Liver (tissue), 9 donors: ENCODE data around the gene FNBP1. TPM values are rescaled to one million over a fixed set of nuclear protein-coding genes. Genes with fewer than 3 reads are reported as not detected.

Experiments
- DNase-seq: peaks from one replicate; pipeline ENCODE4 v3.0.0-alpha.2; 2017; ENCODE audit warnings: low spot score
- H3K27ac ChIP-seq, 2 donors: one replicate each; pipeline ENCODE4 v1.7.0; 2013; ENCODE audit warnings: inconsistent platforms in 2 of 2, low read length in 2 of 2, control low read depth in 1 of 2, low read depth in 1 of 2, mild to moderate bottlenecking in 1 of 2
- H3K27me3 ChIP-seq, 4 donors: one replicate each; pipeline versions ENCODE4 v1.6.1 to v1.7.0; 2013; ENCODE audit warnings: low read length in 3 of 4, inconsistent platforms in 1 of 4, mild to moderate bottlenecking in 1 of 4, moderate library complexity in 1 of 4; ENCODE audit not compliant: control insufficient read depth in 4 of 4, insufficient read depth in 4 of 4
- H3K36me3 ChIP-seq, 4 donors: one replicate each; pipeline versions ENCODE4 v1.6.1 to v1.7.0; 2013; ENCODE audit warnings: low read length in 3 of 4, mild to moderate bottlenecking in 3 of 4, low read depth in 1 of 4, moderate library complexity in 1 of 4; ENCODE audit not compliant: control insufficient read depth in 4 of 4, insufficient read depth in 3 of 4
- H3K4me1 ChIP-seq, 4 donors: one replicate each; pipeline versions ENCODE4 v1.6.1 to v1.7.0; 2013; ENCODE audit warnings: low read length in 3 of 4, mild to moderate bottlenecking in 3 of 4, moderate library complexity in 1 of 4; ENCODE audit not compliant: control insufficient read depth in 4 of 4, insufficient read depth in 4 of 4
- H3K4me3 ChIP-seq, 3 donors: one replicate each; pipeline versions ENCODE4 v1.6.1 to v1.7.0; 2013; ENCODE audit warnings: low read length in 3 of 3, control low read depth in 1 of 3, low read depth in 1 of 3, mild to moderate bottlenecking in 1 of 3
- H3K9ac ChIP-seq, 2 donors: one replicate each; pipeline ENCODE4 v1.7.0; 2013; ENCODE audit warnings: low read length in 2 of 2, mild to moderate bottlenecking in 2 of 2, moderate library complexity in 2 of 2, control low read depth in 1 of 2, low read depth in 1 of 2
- H3K9me3 ChIP-seq, 4 donors: one replicate each; pipeline versions ENCODE4 v1.6.1 to v1.7.0; 2013; ENCODE audit warnings: low read length in 3 of 4; ENCODE audit not compliant: control insufficient read depth in 4 of 4
- CTCF ChIP-seq: fragments of 150-350 bp; IDR thresholded peaks from 2 replicates; pipeline ENCODE4 v1.5.1; 2017; ENCODE audit warnings: improper control_type of control experiment, low read depth, low read length; ENCODE audit not compliant: missing input control
- EGR1 ChIP-seq, 2 donors: IDR thresholded peaks; 2 replicates each; pipeline ENCODE4 v1.6.1; 2016 to 2018; ENCODE audit warnings: antibody characterized with exemption in 2 of 2, low read depth in 2 of 2
- FOXA2 ChIP-seq: IDR thresholded peaks from 2 replicates; pipeline ENCODE4 v1.6.1; 2016; ENCODE audit warnings: antibody characterized with exemption
- GABPA ChIP-seq, 2 donors: IDR thresholded peaks in 1 of 2; conservative IDR thresholded peaks in 1 of 2; 2 replicates each; pipeline ENCODE4 v1.6.1; 2016; ENCODE audit warnings: antibody characterized with exemption in 2 of 2, mild to moderate bottlenecking in 1 of 2, moderate library complexity in 1 of 2
- HNF4A ChIP-seq, 2 donors: conservative IDR thresholded peaks; 2 replicates each; pipeline ENCODE4 v1.6.1; 2016; ENCODE audit warnings: antibody characterized with exemption in 2 of 2, mild to moderate bottlenecking in 2 of 2
- HNF4G ChIP-seq: IDR thresholded peaks from 2 replicates; pipeline ENCODE4 v1.6.1; 2016; ENCODE audit warnings: antibody characterized with exemption
- JUND ChIP-seq, 2 donors: IDR thresholded peaks; 2 replicates each; pipeline ENCODE4 v1.6.1; 2016; ENCODE audit warnings: antibody characterized with exemption in 2 of 2
- NR2F2 ChIP-seq: IDR thresholded peaks from 2 replicates; pipeline ENCODE4 v1.6.1; 2016; ENCODE audit warnings: antibody characterized with exemption
- RAD21 ChIP-seq, 2 donors: IDR thresholded peaks; 2 replicates each; pipeline ENCODE4 v1.6.1; 2016; ENCODE audit warnings: antibody characterized with exemption in 2 of 2, mild to moderate bottlenecking in 2 of 2
- RXRA ChIP-seq, 2 donors: IDR thresholded peaks; 2 replicates each; pipeline ENCODE4 v1.6.1; 2017 to 2018; ENCODE audit warnings: antibody characterized with exemption in 2 of 2, mild to moderate bottlenecking in 1 of 2
- SP1 ChIP-seq: IDR thresholded peaks from 2 replicates; pipeline ENCODE4 v1.6.1; 2018; ENCODE audit warnings: antibody characterized with exemption, mild to moderate bottlenecking
- TAF1 ChIP-seq: conservative IDR thresholded peaks from 2 replicates; pipeline ENCODE4 v1.6.1; 2016; ENCODE audit warnings: antibody characterized with exemption, mild to moderate bottlenecking
- YY1 ChIP-seq: IDR thresholded peaks from 2 replicates; pipeline ENCODE4 v1.6.1; 2016; ENCODE audit warnings: antibody characterized with exemption, mild to moderate bottlenecking
- WGBS: extraction: QIAGEN DNeasy Blood & Tissue Kit; methylation state at CpG from one replicate; pipeline ENCODE4 v1.1.7; 2013; 5-methylcytosine and 5-hydroxymethylcytosine counted together
- polyA plus RNA-seq, 2 donors: library from polyadenylated mRNA; stranded (reverse) in 1 of 2; unstranded in 1 of 2; fragments of 200-250 nt in 1 of 2; fragments of >200 nt in 1 of 2; fragmentation: Nextera tagmentation in 1 of 2; extraction: Ambion mirVana in 1 of 2; gene quantifications; one replicate each; pipeline versions ENCODE4 v1.2.1 to v1.2.3, GENCODE V29; 2013 to 2015
- total RNA-seq, 2 donors: library from RNA; depleted of rRNA; stranded (reverse); fragments of >200 nt; gene quantifications; one replicate each; pipeline ENCODE4 v1.2.3, GENCODE V29; 2014
- TF ChIP-seq, protein P1 (sequence below): IDR thresholded peaks from 2 replicates; pipeline ENCODE4 v1.6.1; 2016; ENCODE audit warnings: antibody characterized with exemption
- TF ChIP-seq, protein P2 (sequence below): IDR thresholded peaks from 2 replicates; pipeline ENCODE4 v1.6.1; 2016; ENCODE audit warnings: antibody characterized with exemption, mild to moderate bottlenecking
- TF ChIP-seq, protein P3 (sequence below): IDR thresholded peaks from 2 replicates; pipeline ENCODE4 v1.6.1; 2016; ENCODE audit warnings: antibody characterized with exemption
- donor health status: healthy.
- donor health status: healthy.
- donor health status: healthy.
- donor health status: healthy.
- donor health status: healthy.

The FNBP1 gene
- total and polyA plus RNA-seq, 4 donors = 6.6 to 15.6 (median 12.3) TPM

DNA sequence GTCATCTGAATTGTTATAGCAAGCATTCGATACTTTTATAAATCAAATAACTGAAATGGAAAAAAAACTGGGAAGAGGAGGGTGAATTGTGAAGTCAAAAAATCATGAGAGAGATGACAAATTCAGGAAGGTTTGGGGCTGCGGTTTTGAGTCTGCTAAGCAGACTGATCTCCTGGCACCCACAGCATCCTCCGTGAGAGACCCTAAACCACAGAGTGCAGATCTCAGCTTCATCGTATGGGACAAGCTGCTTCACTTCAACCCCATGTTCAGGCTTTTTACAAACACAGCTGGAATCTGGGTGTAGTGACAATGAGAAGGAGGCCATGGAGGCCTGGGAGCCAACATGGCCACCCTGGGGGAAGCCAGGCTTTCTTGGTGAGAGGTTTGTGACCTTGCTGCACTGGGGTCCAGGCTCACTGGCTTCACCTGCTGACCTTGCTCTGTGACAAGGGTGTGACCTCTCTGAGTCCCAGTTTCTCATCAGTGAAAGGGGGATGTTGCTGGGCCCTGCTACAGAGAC, 188.3 kb downstream of the FNBP1 start:
- 89% methylated on average over 4 of the region's 4 CpGs for WGBS
- DNase-seq = no peak
- TF ChIP-seq RXRA (IDR thresholded peaks at IDR 0.05) = no peak
- TF ChIP-seq CTCF = no peak
- TF ChIP-seq, protein P1, sequence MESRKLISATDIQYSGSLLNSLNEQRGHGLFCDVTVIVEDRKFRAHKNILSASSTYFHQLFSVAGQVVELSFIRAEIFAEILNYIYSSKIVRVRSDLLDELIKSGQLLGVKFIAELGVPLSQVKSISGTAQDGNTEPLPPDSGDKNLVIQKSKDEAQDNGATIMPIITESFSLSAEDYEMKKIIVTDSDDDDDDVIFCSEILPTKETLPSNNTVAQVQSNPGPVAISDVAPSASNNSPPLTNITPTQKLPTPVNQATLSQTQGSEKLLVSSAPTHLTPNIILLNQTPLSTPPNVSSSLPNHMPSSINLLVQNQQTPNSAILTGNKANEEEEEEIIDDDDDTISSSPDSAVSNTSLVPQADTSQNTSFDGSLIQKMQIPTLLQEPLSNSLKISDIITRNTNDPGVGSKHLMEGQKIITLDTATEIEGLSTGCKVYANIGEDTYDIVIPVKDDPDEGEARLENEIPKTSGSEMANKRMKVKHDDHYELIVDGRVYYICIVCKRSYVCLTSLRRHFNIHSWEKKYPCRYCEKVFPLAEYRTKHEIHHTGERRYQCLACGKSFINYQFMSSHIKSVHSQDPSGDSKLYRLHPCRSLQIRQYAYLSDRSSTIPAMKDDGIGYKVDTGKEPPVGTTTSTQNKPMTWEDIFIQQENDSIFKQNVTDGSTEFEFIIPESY = no peak
- no peak for TF ChIP-seq NR2F2
- TF ChIP-seq RAD21 (IDR thresholded peaks at IDR 0.05) = no peak
- no peaks in the 10 kb centered on the region for H3K9me3 ChIP-seq
- H3K4me1 ChIP-seq = no peaks in the 10 kb centered on the region
- H3K9ac ChIP-seq = no peak overlapping the region
- H3K4me3 ChIP-seq = no peak overlapping the region
- H3K36me3 ChIP-seq = peaks cover 12 to 67% (median 32%) of the 10 kb centered on the region in 4 donors
- no peaks in the 10 kb centered on the region for H3K27me3 ChIP-seq
- no peak overlapping the region for H3K27ac ChIP-seq

- no peaks in the 10 kb centered on the region for H3K27me3 ChIP-seq
- 58% methylated on average over 3 of the region's 3 CpGs for WGBS
- H3K4me3 ChIP-seq = no peak overlapping the region
- H3K9me3 ChIP-seq = no peaks in the 10 kb centered on the region
- DNase-seq = peak; percentile 20
- H3K36me3 ChIP-seq = peaks cover 9 to 63% (median 29%) of the 10 kb centered on the region in 4 donors
- TF ChIP-seq HNF4A (conservative IDR thresholded peaks at IDR 0.05) (no peak), YY1 (no peak), RXRA (IDR thresholded peaks at IDR 0.05) (no peak), EGR1 (IDR thresholded peaks at IDR 0.05; ENCODE audit: low read depth in 2 of 2) (no peak), FOXA2 (no peak), GABPA (IDR thresholded peaks at IDR 0.05 in 1 of 2, conservative IDR thresholded peaks at IDR 0.05 in 1 of 2) (no peak), HNF4G (no peak), NR2F2 (no peak), JUND (IDR thresholded peaks at IDR 0.05) (no peak), SP1 (no peak), TAF1 (no peak), CTCF (no peak), RAD21 (IDR thresholded peaks at IDR 0.05) (no peak)
- TF ChIP-seq, protein P2, sequence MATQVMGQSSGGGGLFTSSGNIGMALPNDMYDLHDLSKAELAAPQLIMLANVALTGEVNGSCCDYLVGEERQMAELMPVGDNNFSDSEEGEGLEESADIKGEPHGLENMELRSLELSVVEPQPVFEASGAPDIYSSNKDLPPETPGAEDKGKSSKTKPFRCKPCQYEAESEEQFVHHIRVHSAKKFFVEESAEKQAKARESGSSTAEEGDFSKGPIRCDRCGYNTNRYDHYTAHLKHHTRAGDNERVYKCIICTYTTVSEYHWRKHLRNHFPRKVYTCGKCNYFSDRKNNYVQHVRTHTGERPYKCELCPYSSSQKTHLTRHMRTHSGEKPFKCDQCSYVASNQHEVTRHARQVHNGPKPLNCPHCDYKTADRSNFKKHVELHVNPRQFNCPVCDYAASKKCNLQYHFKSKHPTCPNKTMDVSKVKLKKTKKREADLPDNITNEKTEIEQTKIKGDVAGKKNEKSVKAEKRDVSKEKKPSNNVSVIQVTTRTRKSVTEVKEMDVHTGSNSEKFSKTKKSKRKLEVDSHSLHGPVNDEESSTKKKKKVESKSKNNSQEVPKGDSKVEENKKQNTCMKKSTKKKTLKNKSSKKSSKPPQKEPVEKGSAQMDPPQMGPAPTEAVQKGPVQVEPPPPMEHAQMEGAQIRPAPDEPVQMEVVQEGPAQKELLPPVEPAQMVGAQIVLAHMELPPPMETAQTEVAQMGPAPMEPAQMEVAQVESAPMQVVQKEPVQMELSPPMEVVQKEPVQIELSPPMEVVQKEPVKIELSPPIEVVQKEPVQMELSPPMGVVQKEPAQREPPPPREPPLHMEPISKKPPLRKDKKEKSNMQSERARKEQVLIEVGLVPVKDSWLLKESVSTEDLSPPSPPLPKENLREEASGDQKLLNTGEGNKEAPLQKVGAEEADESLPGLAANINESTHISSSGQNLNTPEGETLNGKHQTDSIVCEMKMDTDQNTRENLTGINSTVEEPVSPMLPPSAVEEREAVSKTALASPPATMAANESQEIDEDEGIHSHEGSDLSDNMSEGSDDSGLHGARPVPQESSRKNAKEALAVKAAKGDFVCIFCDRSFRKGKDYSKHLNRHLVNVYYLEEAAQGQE = no peak
- TF ChIP-seq, protein P3, sequence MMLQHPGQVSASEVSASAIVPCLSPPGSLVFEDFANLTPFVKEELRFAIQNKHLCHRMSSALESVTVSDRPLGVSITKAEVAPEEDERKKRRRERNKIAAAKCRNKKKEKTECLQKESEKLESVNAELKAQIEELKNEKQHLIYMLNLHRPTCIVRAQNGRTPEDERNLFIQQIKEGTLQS = no peak
- H3K9ac ChIP-seq = no peak overlapping the region
- no peak overlapping the region for H3K27ac ChIP-seq
- no peaks in the 10 kb centered on the region for H3K4me1 ChIP-seq
Measured at GRCh38 chr9:129853614-129854013, 189.4 kb downstream of the FNBP1 start.
